Activated T-helper 1 cell treated with anti-CD3 and anti-CD28 coated beads, Interleukin-12 subunit alpha, Interleukin-12 subunit beta, Interleukin-2, Interleukin-4 antibody, amounts not matched to agents 30 ng/mL and 10 ng/mL and 1 ng/mL, durations not matched to agents 14 hours and 24 hours and 36 hours (primary cell): Measurements from ENCODE around the gene TTC23. TPM values are rescaled to one million over a fixed set of nuclear protein-coding genes. Genes with fewer than 3 reads are reported as not detected.

Experiments
- DNase-seq: peaks from one replicate; pipeline ENCODE4 v3.0.0; 2021; ENCODE audit warnings: low spot score
- H3K27ac Mint-ChIP-seq: one replicate; pipeline ENCODE4 v1.8.0; 2021; ENCODE audit warnings: mild to moderate bottlenecking, mixed read lengths
- H3K27me3 Mint-ChIP-seq: one replicate; pipeline ENCODE4 v1.8.0; 2022; ENCODE audit warnings: mild to moderate bottlenecking, moderate library complexity, mixed read lengths; ENCODE audit not compliant: insufficient read depth
- H3K36me3 Mint-ChIP-seq: one replicate; pipeline ENCODE4 v1.8.0; 2021; ENCODE audit warnings: low read depth, mixed read lengths
- H3K4me1 Mint-ChIP-seq: one replicate; pipeline ENCODE4 v1.8.0; 2021; ENCODE audit warnings: low read depth, mixed read lengths
- H3K4me3 Mint-ChIP-seq: one replicate; pipeline ENCODE4 v1.8.0; 2021; ENCODE audit warnings: mild to moderate bottlenecking, moderate library complexity, mixed read lengths
- H3K9me3 Mint-ChIP-seq: one replicate; pipeline ENCODE4 v1.8.0; 2021; ENCODE audit warnings: mixed read lengths
- intact Hi-C: fragments of 100-400 bp; cut with micrococcal nuclease; formaldehyde crosslinking; loops from one replicate; pipeline ENCODE4 v1.15.1; 2024
- total RNA-seq: library from RNA; stranded (reverse); gene quantifications from 2 replicates; pipeline ENCODE4 v1.2.3, GENCODE V29; 2022

Gene TTC23
- total RNA-seq, 1 donor from 2014 or later: 5.0 TPM

DNA sequence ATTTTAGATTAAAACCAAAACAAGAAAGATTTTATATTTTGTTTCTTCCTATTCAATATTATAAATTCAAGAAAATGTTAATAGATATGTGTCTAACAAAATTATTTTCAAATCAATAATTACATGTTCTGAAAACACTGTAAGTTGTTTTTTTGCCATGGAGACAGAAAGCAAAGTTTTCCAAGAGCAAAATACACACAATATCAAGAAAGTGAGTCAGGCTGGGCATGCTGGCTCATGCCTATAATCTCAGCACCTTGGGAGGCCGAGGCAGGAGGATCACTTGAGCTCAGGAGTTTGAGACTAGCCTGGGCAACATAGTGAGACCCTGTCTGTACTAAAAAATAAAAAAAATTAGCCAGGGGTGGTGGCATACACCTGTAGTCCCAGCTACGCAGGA is 71.7 kb downstream of the TTC23 start:
- no peak overlapping the region for H3K27ac Mint-ChIP-seq
- H3K4me1 Mint-ChIP-seq: no peaks in the 10 kb centered on the region
- no peak overlapping the region for H3K4me3 Mint-ChIP-seq

DNA sequence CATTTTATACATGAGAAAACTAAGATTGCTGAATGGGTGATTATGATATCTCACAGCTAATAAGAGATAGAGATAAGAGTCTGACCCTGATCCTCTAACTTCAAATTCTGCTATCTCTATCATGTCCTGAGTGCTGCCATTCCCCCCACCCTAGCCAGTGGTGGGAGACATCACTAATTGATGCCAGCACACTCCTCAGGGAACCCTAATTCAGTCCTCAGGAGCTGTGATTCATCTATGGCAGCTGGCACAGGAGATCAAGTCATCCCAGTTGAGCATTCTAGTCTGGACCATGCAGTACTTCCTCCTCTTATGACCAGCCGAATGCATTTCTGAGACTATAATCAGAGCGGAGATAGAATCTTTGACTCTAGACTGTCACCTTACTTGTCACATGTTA is 72.6 kb downstream of the TTC23 start:
- no peaks in the 10 kb centered on the region for H3K4me1 Mint-ChIP-seq
- intact Hi-C loops: no loop called here
- H3K27me3 Mint-ChIP-seq: peaks cover 2% of the 10 kb centered on the region
- no peaks in the 10 kb centered on the region for H3K36me3 Mint-ChIP-seq
- no peak overlapping the region for H3K4me3 Mint-ChIP-seq
- H3K27ac Mint-ChIP-seq: no peak overlapping the region
- DNase-seq: no peak
- no peaks in the 10 kb centered on the region for H3K9me3 Mint-ChIP-seq

More for the DNA sequence above, 71.7 kb downstream of the TTC23 start:
- intact Hi-C loops: no loop called here
- peaks cover 8% of the 10 kb centered on the region for H3K27me3 Mint-ChIP-seq
- DNase-seq: no peak
- H3K36me3 Mint-ChIP-seq: no peaks in the 10 kb centered on the region
- H3K9me3 Mint-ChIP-seq: no peaks in the 10 kb centered on the region

GRCh38 chr15:99174567-99175395 is 74.6 kb downstream of the TTC23 start:
- intact Hi-C loops: no loop called here
- H3K27me3 Mint-ChIP-seq: peaks cover 2% of the 10 kb centered on the region
- no peaks in the 10 kb centered on the region for H3K36me3 Mint-ChIP-seq
- H3K27ac Mint-ChIP-seq: no peak overlapping the region
- DNase-seq: no peak
- no peaks in the 10 kb centered on the region for H3K4me1 Mint-ChIP-seq
- no peaks in the 10 kb centered on the region for H3K9me3 Mint-ChIP-seq
- no peak overlapping the region for H3K4me3 Mint-ChIP-seq

- Mint-ChIP-seq H3K27ac (no peak overlapping the region), H3K4me1 (no peaks in the 10 kb centered on the region), H3K9me3 (no peaks in the 10 kb centered on the region), H3K27me3 (no peaks in the 10 kb centered on the region), H3K36me3 (no peaks in the 10 kb centered on the region), H3K4me3 (no peak overlapping the region)
- no peak for DNase-seq
- intact Hi-C loops: no loop called here
Measured at GRCh38 chr15:99172989-99173388, 76.4 kb downstream of the TTC23 start.

GRCh38 chr15:99172171-99172570 is 77.2 kb downstream of the TTC23 start:
- intact Hi-C loops: no loop called here
- no peaks in the 10 kb centered on the region for H3K36me3 Mint-ChIP-seq
- H3K27ac Mint-ChIP-seq: no peak overlapping the region
- no peak for DNase-seq
- H3K4me1 Mint-ChIP-seq: no peaks in the 10 kb centered on the region
- H3K27me3 Mint-ChIP-seq: no peaks in the 10 kb centered on the region
- no peaks in the 10 kb centered on the region for H3K9me3 Mint-ChIP-seq
- H3K4me3 Mint-ChIP-seq: no peak overlapping the region

DNA sequence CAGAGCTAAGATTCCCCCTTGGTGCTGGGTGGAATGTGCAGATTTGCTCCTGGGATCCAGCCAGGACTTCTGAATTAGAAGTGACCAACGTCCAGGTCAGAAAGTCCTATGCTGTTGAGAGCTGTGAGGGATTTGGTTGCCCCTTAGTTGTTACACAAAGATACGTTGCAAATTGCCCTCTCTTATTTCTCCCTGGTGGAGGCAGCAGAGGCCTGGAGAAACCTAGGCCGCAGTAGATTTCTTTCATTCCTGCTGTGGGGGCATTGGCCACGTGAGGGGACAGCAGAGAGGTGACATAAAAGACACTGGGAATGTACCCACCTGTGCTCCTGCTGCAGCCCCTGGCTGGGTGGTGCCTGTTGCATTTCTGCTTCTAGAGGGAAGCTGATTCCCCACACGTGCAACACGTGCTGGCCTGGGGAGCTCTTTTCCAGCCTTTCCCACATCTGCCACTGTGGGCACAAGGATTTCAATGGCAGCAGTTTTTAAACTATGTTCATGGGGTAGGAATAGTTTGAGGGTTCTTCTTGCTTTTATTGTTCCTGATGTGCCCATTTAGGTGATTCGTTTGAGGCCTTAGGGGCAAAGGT is 78.8 kb downstream of the TTC23 start:
- intact Hi-C loops: no loop called here
- no peaks in the 10 kb centered on the region for H3K36me3 Mint-ChIP-seq
- no peak overlapping the region for H3K4me3 Mint-ChIP-seq
- no peaks in the 10 kb centered on the region for H3K9me3 Mint-ChIP-seq
- H3K27ac Mint-ChIP-seq: no peak overlapping the region
- no peaks in the 10 kb centered on the region for H3K27me3 Mint-ChIP-seq
- no peak for DNase-seq
- no peaks in the 10 kb centered on the region for H3K4me1 Mint-ChIP-seq

GRCh38 chr15:99169769-99170311 is 79.5 kb downstream of the TTC23 start:
- Mint-ChIP-seq H3K36me3 (no peaks in the 10 kb centered on the region), H3K27ac (no peak overlapping the region), H3K27me3 (no peaks in the 10 kb centered on the region), H3K9me3 (no peaks in the 10 kb centered on the region), H3K4me1 (no peaks in the 10 kb centered on the region), H3K4me3 (no peak overlapping the region)
- no peak for DNase-seq
- intact Hi-C loops: no loop called here

- intact Hi-C loops: no loop called here
- no peak for DNase-seq
- Mint-ChIP-seq H3K4me3 (no peak overlapping the region), H3K4me1 (peaks cover 9% of the 10 kb centered on the region), H3K27me3 (no peaks in the 10 kb centered on the region), H3K36me3 (no peaks in the 10 kb centered on the region), H3K9me3 (no peaks in the 10 kb centered on the region), H3K27ac (no peak overlapping the region)
Measured at GRCh38 chr15:99168601-99169580, 80.5 kb downstream of the TTC23 start.

DNA sequence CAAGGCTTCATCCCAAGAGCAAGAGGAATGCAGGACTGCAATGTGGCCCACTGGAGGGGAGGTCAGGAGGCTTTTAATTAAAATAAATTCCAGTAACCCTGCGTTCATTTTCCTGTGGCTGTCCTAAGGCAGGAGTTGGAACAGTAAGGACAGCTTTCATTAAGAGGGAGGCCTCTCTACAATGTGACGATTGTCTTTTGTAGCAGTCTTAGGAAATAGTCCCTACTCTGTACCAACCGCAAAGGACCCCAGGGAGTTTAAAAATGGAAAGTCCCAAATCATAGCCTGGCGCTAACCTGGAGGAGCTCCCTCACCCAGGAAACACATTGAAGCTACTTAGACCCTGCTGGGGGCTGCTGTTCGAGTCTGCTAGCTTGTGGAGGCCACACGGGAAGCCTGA is 81.7 kb downstream of the TTC23 start:
- intact Hi-C loops: no loop called here
- Mint-ChIP-seq H3K4me3 (no peak overlapping the region), H3K4me1 (peaks cover 22% of the 10 kb centered on the region), H3K27me3 (no peaks in the 10 kb centered on the region), H3K36me3 (no peaks in the 10 kb centered on the region), H3K27ac (no peak overlapping the region), H3K9me3 (no peaks in the 10 kb centered on the region)
- no peak for DNase-seq

DNA sequence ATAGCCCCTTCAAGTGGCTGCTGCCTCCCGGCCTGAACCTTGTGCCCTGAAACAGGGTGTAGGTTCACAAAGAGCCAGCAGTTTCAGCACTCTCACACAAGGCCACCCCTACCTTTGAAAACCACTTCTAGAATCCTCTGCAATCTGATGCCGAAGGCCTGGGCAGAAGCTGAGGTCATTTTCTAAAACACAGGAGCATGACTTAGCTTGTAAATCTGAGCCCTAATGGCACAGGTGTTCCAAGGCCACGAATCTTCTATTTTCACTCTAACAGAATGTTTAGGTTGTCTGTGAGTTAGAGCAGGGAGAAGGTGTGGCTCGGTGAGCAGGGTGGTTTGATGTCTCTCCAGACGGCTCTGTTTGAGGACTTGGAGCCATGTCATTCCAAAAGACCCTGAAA is 82.2 kb downstream of the TTC23 start:
- Mint-ChIP-seq H3K9me3 (no peaks in the 10 kb centered on the region), H3K4me3 (no peak overlapping the region), H3K36me3 (no peaks in the 10 kb centered on the region), H3K4me1 (peaks cover 22% of the 10 kb centered on the region), H3K27ac (no peak overlapping the region), H3K27me3 (no peaks in the 10 kb centered on the region)
- no peak for DNase-seq
- intact Hi-C loops: no loop called here

GRCh38 chr15:99165956-99166689 is 83.3 kb downstream of the TTC23 start:
- intact Hi-C loops: no loop called here
- H3K27ac Mint-ChIP-seq: no peak overlapping the region
- peaks cover 22% of the 10 kb centered on the region for H3K4me1 Mint-ChIP-seq
- H3K9me3 Mint-ChIP-seq: no peaks in the 10 kb centered on the region
- no peak overlapping the region for H3K4me3 Mint-ChIP-seq
- H3K27me3 Mint-ChIP-seq: no peaks in the 10 kb centered on the region
- H3K36me3 Mint-ChIP-seq: no peaks in the 10 kb centered on the region
- no peak for DNase-seq

GRCh38 chr15:99165020-99165790 is 84.2 kb downstream of the TTC23 start:
- peaks cover 22% of the 10 kb centered on the region for H3K4me1 Mint-ChIP-seq
- no peaks in the 10 kb centered on the region for H3K36me3 Mint-ChIP-seq
- no peaks in the 10 kb centered on the region for H3K27me3 Mint-ChIP-seq
- H3K27ac Mint-ChIP-seq: no peak overlapping the region
- intact Hi-C loops: no loop called here
- H3K4me3 Mint-ChIP-seq: no peak overlapping the region
- no peak for DNase-seq
- no peaks in the 10 kb centered on the region for H3K9me3 Mint-ChIP-seq
